GM13977 (cell line): ENCODE data around the gene ADAMTS18.
A peak's percentile ranks its signal among the peaks of the same experiment; 100 is the strongest.

Experiments
- DNase-seq: peaks from one replicate; pipeline ENCODE4 v3.0.0; 2012; ENCODE audit warnings: low spot score
- CTCF ChIP-seq: IDR thresholded peaks from 2 replicates; pipeline ENCODE4 v1.5.1; 2012; ENCODE audit warnings: mild to moderate bottlenecking, control low read depth; ENCODE audit not compliant: insufficient read depth; ENCODE audit errors: extremely low read depth, missing control alignments
- in situ Hi-C: fragments of 300-500 bp; cut with MboI; formaldehyde crosslinking; loops from one replicate; pipeline ENCODE4 v1.12.0; 2022; ENCODE audit warnings: low sequenced_read_pairs, low pct_unique_long_range_greater_than_20kb, mixed read lengths, inconsistent platforms; ENCODE audit not compliant: unreplicated experiment

ADAMTS18 gene

DNA sequence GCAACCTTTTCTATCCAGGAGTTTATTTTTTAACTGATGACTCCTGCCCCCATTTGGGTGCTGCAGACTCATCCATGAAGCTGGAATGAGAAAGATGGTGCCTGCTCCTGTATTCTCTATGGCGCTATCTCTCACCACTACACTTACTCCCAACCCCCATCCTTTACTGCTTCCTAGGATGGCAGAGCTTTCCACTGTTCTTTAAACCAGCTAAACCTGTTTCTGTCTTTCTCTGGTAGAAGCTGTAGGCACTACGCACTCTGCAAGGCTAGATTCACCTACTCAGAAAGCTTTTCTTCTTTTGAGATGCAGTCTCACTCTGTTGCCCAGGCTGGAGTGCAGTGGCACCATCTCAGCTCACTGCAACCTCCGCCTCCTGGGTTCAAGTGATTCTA is 47.0 kb downstream of the ADAMTS18 start:
- in situ Hi-C loops: no loop called here
- no peak for DNase-seq
- TF ChIP-seq CTCF: no peak

GRCh38 chr16:77386831-77387814 is 47.7 kb downstream of the ADAMTS18 start:
- DNase-seq: no peak
- TF ChIP-seq CTCF: no peak
- in situ Hi-C loops: no loop called here

DNA sequence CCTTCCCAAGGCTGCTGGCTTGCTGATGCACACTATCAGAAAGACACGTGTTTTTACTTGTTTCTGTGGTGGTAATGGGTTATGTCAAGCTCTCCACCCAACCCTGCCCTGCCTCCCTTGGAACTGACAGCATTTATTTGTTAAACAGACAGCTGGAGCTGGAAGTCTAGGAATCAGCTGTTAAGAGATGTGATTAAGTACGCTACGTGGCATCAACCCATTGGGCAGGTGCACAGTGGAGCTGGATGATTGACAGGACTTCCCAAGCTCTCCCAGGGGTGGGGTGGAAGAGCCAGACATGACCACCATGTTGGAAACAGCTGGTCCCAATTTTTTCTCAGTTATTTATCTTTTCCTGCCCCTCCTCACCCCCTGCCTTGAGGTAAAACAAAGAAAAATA is 49.4 kb downstream of the ADAMTS18 start:
- no peak for DNase-seq
- no peak for TF ChIP-seq CTCF
- in situ Hi-C loops: no loop called here

- in situ Hi-C loops: no loop called here
- TF ChIP-seq CTCF: no peak
- DNase-seq: no peak
These were observed 51.1 kb downstream of the ADAMTS18 start for GRCh38 chr16:77383606-77384187.

DNA sequence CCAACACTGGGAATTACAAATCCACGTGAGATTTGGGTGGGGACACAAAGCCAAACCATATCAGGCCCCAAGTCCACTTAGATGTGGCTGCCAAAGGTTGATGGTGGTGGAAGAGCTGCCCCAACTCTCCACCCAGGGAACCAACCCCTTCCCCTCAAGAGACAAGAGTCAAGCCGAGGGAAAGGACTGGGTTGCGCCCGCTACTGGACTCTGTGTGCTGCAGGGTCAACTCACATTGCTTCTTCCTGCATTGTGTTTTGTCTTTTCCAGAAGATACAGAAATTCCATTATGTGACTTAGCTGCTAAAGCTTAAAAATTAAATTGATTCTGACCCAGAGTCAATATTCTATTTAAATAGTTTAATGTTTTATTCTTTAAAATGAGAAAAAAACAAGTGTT is 58.5 kb downstream of the ADAMTS18 start:
- in situ Hi-C loops: loop anchor here (10.0 kb wide), 1 partner anchor 142 kb away; no protein-coding TSS in a partner anchor
- DNase-seq: peak; percentile 27
- peak; percentile 47 for TF ChIP-seq CTCF

DNA sequence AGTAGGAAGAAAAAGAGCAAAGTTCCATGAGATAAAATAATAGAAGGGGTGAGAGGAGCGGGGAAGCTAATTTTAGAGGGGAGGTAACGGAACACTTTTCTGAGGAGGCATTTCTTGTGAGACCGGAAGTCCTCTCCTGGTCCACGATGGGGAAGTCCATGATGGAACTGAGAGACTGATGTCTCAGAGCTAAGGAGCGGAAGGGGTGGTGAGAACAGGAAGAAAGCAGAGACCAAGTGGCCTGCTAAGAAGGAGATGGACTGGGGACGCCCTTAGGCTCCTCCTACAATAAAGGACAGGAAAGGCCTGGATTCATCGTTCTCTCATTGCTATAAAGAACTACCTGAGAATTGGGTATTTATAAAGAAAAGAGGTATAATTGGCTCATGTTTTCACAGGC is 59.4 kb downstream of the ADAMTS18 start:
- DNase-seq: no peak
- TF ChIP-seq CTCF: no peak
- in situ Hi-C loops: loop anchor here (10.0 kb wide), 1 partner anchor 141 kb away; no protein-coding TSS in a partner anchor
